Esophagus muscularis mucosa (tissue), 4 donors: Measurements from ENCODE around the gene CFAP92.

Source experiments
- CTCF ChIP-seq, 3 experiments: fragments of 200-600 bp in 2 of 3; fragments of 450-650 bp in 1 of 3; sonication (generic) in 2 of 3; IDR thresholded peaks; one replicate each; pipeline ENCODE4 v1.5.1; 2017 to 2019; ENCODE audit warnings: antibody characterized with exemption in 3 of 3, mild to moderate bottlenecking in 2 of 3, moderate library complexity in 1 of 3
- EP300 ChIP-seq: sonication (generic); formaldehyde crosslinking; IDR thresholded peaks from one replicate; pipeline ENCODE4 v1.6.1; 2017; ENCODE audit warnings: antibody characterized with exemption
- POLR2A ChIP-seq: fragments of 450-650 bp; IDR thresholded peaks from one replicate; pipeline ENCODE4 v1.6.1; 2017; ENCODE audit warnings: antibody characterized with exemption, moderate library complexity, mild to moderate bottlenecking, low read depth
- POLR2AphosphoS5 ChIP-seq, 2 donors: sonication (generic); formaldehyde crosslinking; IDR thresholded peaks; one replicate each; pipeline ENCODE4 v1.6.1; 2017; ENCODE audit warnings: antibody characterized with exemption in 2 of 2

- peak in 1 of 3 experiments; percentile 15 for TF ChIP-seq CTCF (IDR thresholded peaks at IDR 0.05)
- TF ChIP-seq POLR2A: no peak
- no peak for TF ChIP-seq EP300
- no peak for TF ChIP-seq POLR2AphosphoS5 (IDR thresholded peaks at IDR 0.05)
Observed at GRCh38 chr3:128863560-128863959, 130.3 kb downstream of the CFAP92 start.
